Measurements from ENCODE around the gene SCN4A.
"Not testable (repeated sequence)": the region's sequence is repeated elsewhere in the genome, so short reads cannot be mapped to it uniquely, and the experiment has no call there.

- TF ChIP-seq POLR2AphosphoS5, POLR2A (IDR thresholded peaks at IDR 0.05): not testable (repeated sequence)
Measured at GRCh38 chr17:63918789-63919305, 53.9 kb downstream of the SCN4A start, which contains the start of gene GH1.

Measured in upper lobe of left lung (tissue), 4 donors.